A549 (cell line): ENCODE data around the gene SEPTIN12.
A peak's percentile ranks its signal among the peaks of the same experiment; 100 is the strongest.

Source experiments
- BHLHE40 ChIP-seq: IDR thresholded peaks from 2 replicates; pipeline ENCODE4 v1.6.1; 2012; ENCODE audit warnings: low read depth, low read length, inconsistent platforms
- CBX8 ChIP-seq: fragments of 200-600 bp; sonication (generic); IDR thresholded peaks from 2 replicates; pipeline ENCODE4 v1.6.1; 2016
- CEBPB ChIP-seq, 2 experiments: fragments of >200 bp in 1 of 2; sonication (Bioruptor Twin) in 1 of 2; formaldehyde crosslinking in 1 of 2; IDR thresholded peaks; 2 replicates each; pipeline ENCODE4 v1.6.1; 2012 to 2016
- CHD2 ChIP-seq: fragments of 150-350 bp; IDR thresholded peaks from 2 replicates; pipeline ENCODE4 v1.6.1; 2014; ENCODE audit warnings: low read length; ENCODE audit not compliant: partially characterized antibody
- EP300 ChIP-seq, 2 experiments: fragments of >200 bp; sonication (Bioruptor Twin); formaldehyde crosslinking; IDR thresholded peaks; 2 replicates in 1 of 2; 3 replicates in 1 of 2; pipeline ENCODE4 v1.6.1; 2016 to 2017
- FOSL2 ChIP-seq, 2 experiments: fragments of 450-650 bp in 1 of 2; fragments of >200 bp in 1 of 2; sonication (Bioruptor Twin) in 1 of 2; formaldehyde crosslinking; IDR thresholded peaks; 2 replicates each; pipeline versions ENCODE4 v1.5.0 to v1.6.1; 2016 to 2020; ENCODE audit warnings: mild to moderate bottlenecking in 1 of 2, moderate library complexity in 1 of 2
- PHF8 ChIP-seq: fragments of 200-600 bp; sonication (generic); IDR thresholded peaks from 2 replicates; pipeline ENCODE4 v1.6.1; 2016; ENCODE audit warnings: low read depth, mild to moderate bottlenecking, antibody characterized with exemption, moderate library complexity, borderline replicate concordance
- POLR2A ChIP-seq: IDR thresholded peaks from 2 replicates; pipeline ENCODE4 v1.6.1; 2012; ENCODE audit warnings: mild to moderate bottlenecking, low read length
- POLR2AphosphoS2 ChIP-seq: conservative IDR thresholded peaks from 2 replicates; pipeline ENCODE4 v1.6.1; 2012; ENCODE audit warnings: low read length, improper control_type of control experiment, inconsistent platforms
- RAD21 ChIP-seq, 2 experiments: fragments of >200 bp in 1 of 2; sonication (Bioruptor Twin) in 1 of 2; formaldehyde crosslinking in 1 of 2; IDR thresholded peaks in 1 of 2; conservative IDR thresholded peaks in 1 of 2; 2 replicates in 1 of 2; 3 replicates in 1 of 2; pipeline ENCODE4 v1.6.1; 2012 to 2018; ENCODE audit warnings: inconsistent platforms in 1 of 2
- USF2 ChIP-seq: fragments of 450-650 bp; IDR thresholded peaks from 2 replicates; pipeline ENCODE4 v1.6.1; 2014; ENCODE audit warnings: antibody characterized with exemption
- TF ChIP-seq, protein P1 (sequence below): fragments of >200 bp; sonication (Bioruptor Twin); formaldehyde crosslinking; IDR thresholded peaks from 3 replicates; pipeline ENCODE4 v1.5.1; 2016

GRCh38 chr16:4734730-4735535, 53.2 kb downstream of the SEPTIN12 start:
- TF ChIP-seq EP300 (IDR thresholded peaks at IDR 0.05) (no peak), BHLHE40 (no peak), CEBPB (IDR thresholded peaks at IDR 0.05) (no peak), CBX8 (no peak), CHD2 (no peak), USF2 (no peak), POLR2A (peak; percentile 55), RAD21 (conservative IDR thresholded peaks at IDR 0.05 in 1 of 2, IDR thresholded peaks at IDR 0.05 in 1 of 2) (no peak), FOSL2 (IDR thresholded peaks at IDR 0.05) (no peak), FOSL2 (CRISPR knock-in tag; IDR thresholded peaks at IDR 0.05) (no peak), POLR2AphosphoS2 (no peak), PHF8 (no peak)
- TF ChIP-seq, protein P1, sequence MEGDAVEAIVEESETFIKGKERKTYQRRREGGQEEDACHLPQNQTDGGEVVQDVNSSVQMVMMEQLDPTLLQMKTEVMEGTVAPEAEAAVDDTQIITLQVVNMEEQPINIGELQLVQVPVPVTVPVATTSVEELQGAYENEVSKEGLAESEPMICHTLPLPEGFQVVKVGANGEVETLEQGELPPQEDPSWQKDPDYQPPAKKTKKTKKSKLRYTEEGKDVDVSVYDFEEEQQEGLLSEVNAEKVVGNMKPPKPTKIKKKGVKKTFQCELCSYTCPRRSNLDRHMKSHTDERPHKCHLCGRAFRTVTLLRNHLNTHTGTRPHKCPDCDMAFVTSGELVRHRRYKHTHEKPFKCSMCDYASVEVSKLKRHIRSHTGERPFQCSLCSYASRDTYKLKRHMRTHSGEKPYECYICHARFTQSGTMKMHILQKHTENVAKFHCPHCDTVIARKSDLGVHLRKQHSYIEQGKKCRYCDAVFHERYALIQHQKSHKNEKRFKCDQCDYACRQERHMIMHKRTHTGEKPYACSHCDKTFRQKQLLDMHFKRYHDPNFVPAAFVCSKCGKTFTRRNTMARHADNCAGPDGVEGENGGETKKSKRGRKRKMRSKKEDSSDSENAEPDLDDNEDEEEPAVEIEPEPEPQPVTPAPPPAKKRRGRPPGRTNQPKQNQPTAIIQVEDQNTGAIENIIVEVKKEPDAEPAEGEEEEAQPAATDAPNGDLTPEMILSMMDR: no peak
